Measurements from ENCODE around the gene TMEM132D. TPM values are rescaled to one million over a fixed set of nuclear protein-coding genes. Genes with fewer than 3 reads are reported as not detected.

TMEM132D gene
- total and polyA plus RNA-seq, 2 experiments from 2014 or later, result 2.0 to 2.4 TPM

- peak overlapping the region; percentile 20 for H2AFZ ChIP-seq
- H3K79me2 ChIP-seq, result no peaks in the 10 kb centered on the region
- H3K36me3 ChIP-seq (replicated peaks; ENCODE audit: insufficient read depth, low read depth), result no peaks in the 10 kb centered on the region
- DNase-seq (ENCODE audit: low spot score), result no peak
- no peaks in the 10 kb centered on the region for H3K9me3 ChIP-seq (ENCODE audit: low read depth)
- no peaks in the 10 kb centered on the region for H3K27me3 ChIP-seq
- no peaks in the 10 kb centered on the region for H3K9me2 ChIP-seq (replicated peaks; ENCODE audit: insufficient read depth)
- no peaks in the 10 kb centered on the region for H4K20me1 ChIP-seq (ENCODE audit: insufficient read depth, poor library complexity, severe bottlenecking)
- no peak overlapping the region for H3K4me3 ChIP-seq
- 52% methylated on average over 10 of the region's 10 CpGs for WGBS (ENCODE audit: low lambda C conversion rate, missing lambda C conversion rate)
- no peaks in the 10 kb centered on the region for H3K4me1 ChIP-seq (ENCODE audit: insufficient read depth)
- TF ChIP-seq EZH2 (IDR thresholded peaks at IDR 0.05; ENCODE audit: borderline replicate concordance), result no peak
- no peak for TF ChIP-seq CTCF (IDR thresholded peaks at IDR 0.05; ENCODE audit: poor library complexity)
- TF ChIP-seq EZH2phosphoT487 (IDR thresholded peaks at IDR 0.05; ENCODE audit: low read depth, severe bottlenecking, unreplicated experiment), result no peak
- H3K27ac ChIP-seq, result no peak overlapping the region
- no peak overlapping the region for H3K4me2 ChIP-seq
Measured at GRCh38 chr12:129826273-129826672, 77.6 kb downstream of the TMEM132D start.

- no peaks in the 10 kb centered on the region for H4K20me1 ChIP-seq (ENCODE audit: insufficient read depth, poor library complexity, severe bottlenecking)
- DNase-seq (ENCODE audit: low spot score), result no peak
- H2AFZ ChIP-seq, result no peak overlapping the region
- H3K4me2 ChIP-seq, result no peak overlapping the region
- H3K36me3 ChIP-seq (replicated peaks; ENCODE audit: insufficient read depth, low read depth), result no peaks in the 10 kb centered on the region
- H3K4me1 ChIP-seq (ENCODE audit: insufficient read depth), result no peaks in the 10 kb centered on the region
- no peaks in the 10 kb centered on the region for H3K9me2 ChIP-seq (replicated peaks; ENCODE audit: insufficient read depth)
- H3K27me3 ChIP-seq, result no peaks in the 10 kb centered on the region
- no peak overlapping the region for H3K4me3 ChIP-seq
- H3K79me2 ChIP-seq, result no peaks in the 10 kb centered on the region
- 78% methylated on average over 8 of the region's 9 CpGs for WGBS (ENCODE audit: low lambda C conversion rate, missing lambda C conversion rate)
- TF ChIP-seq EZH2phosphoT487 (IDR thresholded peaks at IDR 0.05; ENCODE audit: low read depth, severe bottlenecking, unreplicated experiment) (no peak), CTCF (IDR thresholded peaks at IDR 0.05; ENCODE audit: poor library complexity) (no peak), EZH2 (IDR thresholded peaks at IDR 0.05; ENCODE audit: borderline replicate concordance) (no peak)
- H3K9me3 ChIP-seq (ENCODE audit: low read depth), result no peaks in the 10 kb centered on the region
- H3K27ac ChIP-seq, result no peak overlapping the region
Measured at GRCh38 chr12:129825316-129825715, 78.5 kb downstream of the TMEM132D start.

- Histone ChIP-seq H3K9me3 (ENCODE audit: low read depth) (no peaks in the 10 kb centered on the region), H3K4me1 (ENCODE audit: insufficient read depth) (no peaks in the 10 kb centered on the region), H4K20me1 (ENCODE audit: insufficient read depth, poor library complexity, severe bottlenecking) (no peaks in the 10 kb centered on the region), H3K36me3 (replicated peaks; ENCODE audit: insufficient read depth, low read depth) (no peaks in the 10 kb centered on the region), H3K27me3 (no peaks in the 10 kb centered on the region), H2AFZ (no peak overlapping the region), H3K4me3 (no peak overlapping the region), H3K27ac (no peak overlapping the region), H3K4me2 (no peak overlapping the region), H3K9me2 (replicated peaks; ENCODE audit: insufficient read depth) (no peaks in the 10 kb centered on the region), H3K79me2 (no peaks in the 10 kb centered on the region)
- TF ChIP-seq EZH2 (IDR thresholded peaks at IDR 0.05; ENCODE audit: borderline replicate concordance), result no peak
- TF ChIP-seq CTCF (IDR thresholded peaks at IDR 0.05; ENCODE audit: poor library complexity), result no peak
- no peak for TF ChIP-seq EZH2phosphoT487 (IDR thresholded peaks at IDR 0.05; ENCODE audit: low read depth, severe bottlenecking, unreplicated experiment)
- whole genome bisulfite sequencing (ENCODE audit: low lambda C conversion rate, missing lambda C conversion rate), result 87% methylated on average over 5 of the region's 5 CpGs
- no peak for DNase-seq (ENCODE audit: low spot score)
Measured at GRCh38 chr12:129821964-129822363, 81.9 kb downstream of the TMEM132D start.

DNA sequence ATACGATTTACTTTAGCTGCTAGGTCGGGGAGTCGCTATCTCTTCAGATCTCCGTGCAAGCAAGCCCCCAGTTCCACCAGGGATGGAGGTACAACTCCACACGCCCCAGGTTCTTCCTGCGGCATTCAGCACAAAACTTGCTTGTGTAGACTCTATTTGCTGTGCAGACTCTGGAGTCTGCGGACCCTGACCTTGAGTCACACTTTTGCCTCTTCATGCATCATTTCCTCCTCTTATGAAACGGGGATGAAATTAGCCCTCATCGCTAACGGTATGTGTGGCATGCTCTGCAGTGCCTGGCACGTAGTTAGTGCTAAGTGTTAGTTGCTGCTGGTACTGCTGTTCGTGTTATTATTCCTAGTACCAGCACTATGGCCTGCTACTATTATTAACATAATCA, 84.4 kb downstream of the TMEM132D start:
- Histone ChIP-seq H3K27ac (no peak overlapping the region), H3K9me2 (replicated peaks; ENCODE audit: insufficient read depth) (no peaks in the 10 kb centered on the region), H3K9me3 (ENCODE audit: low read depth) (no peaks in the 10 kb centered on the region), H3K4me3 (no peak overlapping the region), H2AFZ (no peak overlapping the region), H4K20me1 (ENCODE audit: insufficient read depth, poor library complexity, severe bottlenecking) (no peaks in the 10 kb centered on the region), H3K36me3 (replicated peaks; ENCODE audit: insufficient read depth, low read depth) (no peaks in the 10 kb centered on the region), H3K79me2 (no peaks in the 10 kb centered on the region), H3K4me1 (ENCODE audit: insufficient read depth) (no peaks in the 10 kb centered on the region), H3K27me3 (no peaks in the 10 kb centered on the region), H3K4me2 (no peak overlapping the region)
- TF ChIP-seq CTCF (IDR thresholded peaks at IDR 0.05; ENCODE audit: poor library complexity) (no peak), EZH2phosphoT487 (IDR thresholded peaks at IDR 0.05; ENCODE audit: low read depth, severe bottlenecking, unreplicated experiment) (no peak), EZH2 (IDR thresholded peaks at IDR 0.05; ENCODE audit: borderline replicate concordance) (no peak)
- WGBS (ENCODE audit: low lambda C conversion rate, missing lambda C conversion rate), result 88% methylated on average over 12 of the region's 12 CpGs
- DNase-seq (ENCODE audit: low spot score), result no peak
